Superior temporal gyrus (tissue), 1 donor: ENCODE data around the gene PHF24.
"Not testable (repeated sequence)": the region's sequence is repeated elsewhere in the genome, so short reads cannot be mapped to it uniquely, and the experiment has no call there.

ENCODE experiments used
- DNase-seq: peaks from one replicate; pipeline ENCODE4 v3.0.0-alpha.2; 2016; ENCODE audit errors: extremely low spot score

Gene PHF24

GRCh38 chr9:34996905-34997279 lies 38.8 kb downstream of the PHF24 start:
- no peak for DNase-seq

GRCh38 chr9:34997379-34997781 lies 39.3 kb downstream of the PHF24 start:
- no peak for DNase-seq

GRCh38 chr9:34998266-34998665 lies 40.2 kb downstream of the PHF24 start:
- DNase-seq: no peak

GRCh38 chr9:34999576-34999975 lies 41.5 kb downstream of the PHF24 start:
- DNase-seq: no peak

GRCh38 chr9:35000535-35001284 lies 42.6 kb downstream of the PHF24 start:
- no peak for DNase-seq

GRCh38 chr9:35001285-35001677 lies 43.2 kb downstream of the PHF24 start:
- DNase-seq: no peak

GRCh38 chr9:35001803-35002502 lies 43.9 kb downstream of the PHF24 start:
- DNase-seq: no peak

GRCh38 chr9:35002623-35003022 lies 44.5 kb downstream of the PHF24 start:
- DNase-seq: no peak

GRCh38 chr9:35004299-35004698 lies 46.2 kb downstream of the PHF24 start:
- not testable (repeated sequence) for DNase-seq

GRCh38 chr9:35010351-35010958 lies 52.4 kb downstream of the PHF24 start:
- no peak for DNase-seq

- no peak for DNase-seq
Observed at GRCh38 chr9:35014517-35014916, 56.4 kb downstream of the PHF24 start.

GRCh38 chr9:35023443-35023842 lies 65.4 kb downstream of the PHF24 start:
- DNase-seq: not testable (repeated sequence)

GRCh38 chr9:35026671-35027070 lies 68.6 kb downstream of the PHF24 start:
- DNase-seq: no peak

GRCh38 chr9:35027374-35027773 lies 69.3 kb downstream of the PHF24 start:
- DNase-seq: no peak

GRCh38 chr9:35027860-35028259 lies 69.8 kb downstream of the PHF24 start:
- no peak for DNase-seq

- DNase-seq: no peak
Observed at GRCh38 chr9:35028341-35028740, 70.3 kb downstream of the PHF24 start.

GRCh38 chr9:35029241-35029640 lies 71.2 kb downstream of the PHF24 start:
- DNase-seq: no peak

GRCh38 chr9:35029852-35030251 lies 71.8 kb downstream of the PHF24 start:
- DNase-seq: no peak
